Liver (tissue), 9 donors: Measurements from ENCODE around the gene FGF14. TPM values are rescaled to one million over a fixed set of nuclear protein-coding genes. Genes with fewer than 3 reads are reported as not detected.
A peak's percentile ranks its signal among the peaks of the same experiment; 100 is the strongest.

Experiments used
- DNase-seq: peaks from one replicate; pipeline ENCODE4 v3.0.0-alpha.2; 2017; ENCODE audit warnings: low spot score
- H3K27ac ChIP-seq, 2 donors: one replicate each; pipeline ENCODE4 v1.7.0; 2013; ENCODE audit warnings: inconsistent platforms in 2 of 2, low read length in 2 of 2, control low read depth in 1 of 2, low read depth in 1 of 2, mild to moderate bottlenecking in 1 of 2
- H3K27me3 ChIP-seq, 4 donors: one replicate each; pipeline versions ENCODE4 v1.6.1 to v1.7.0; 2013; ENCODE audit warnings: low read length in 3 of 4, inconsistent platforms in 1 of 4, mild to moderate bottlenecking in 1 of 4, moderate library complexity in 1 of 4; ENCODE audit not compliant: control insufficient read depth in 4 of 4, insufficient read depth in 4 of 4
- H3K36me3 ChIP-seq, 4 donors: one replicate each; pipeline versions ENCODE4 v1.6.1 to v1.7.0; 2013; ENCODE audit warnings: low read length in 3 of 4, mild to moderate bottlenecking in 3 of 4, low read depth in 1 of 4, moderate library complexity in 1 of 4; ENCODE audit not compliant: control insufficient read depth in 4 of 4, insufficient read depth in 3 of 4
- H3K4me1 ChIP-seq, 4 donors: one replicate each; pipeline versions ENCODE4 v1.6.1 to v1.7.0; 2013; ENCODE audit warnings: low read length in 3 of 4, mild to moderate bottlenecking in 3 of 4, moderate library complexity in 1 of 4; ENCODE audit not compliant: control insufficient read depth in 4 of 4, insufficient read depth in 4 of 4
- H3K4me3 ChIP-seq, 3 donors: one replicate each; pipeline versions ENCODE4 v1.6.1 to v1.7.0; 2013; ENCODE audit warnings: low read length in 3 of 3, control low read depth in 1 of 3, low read depth in 1 of 3, mild to moderate bottlenecking in 1 of 3
- H3K9ac ChIP-seq, 2 donors: one replicate each; pipeline ENCODE4 v1.7.0; 2013; ENCODE audit warnings: low read length in 2 of 2, mild to moderate bottlenecking in 2 of 2, moderate library complexity in 2 of 2, control low read depth in 1 of 2, low read depth in 1 of 2
- H3K9me3 ChIP-seq, 4 donors: one replicate each; pipeline versions ENCODE4 v1.6.1 to v1.7.0; 2013; ENCODE audit warnings: low read length in 3 of 4; ENCODE audit not compliant: control insufficient read depth in 4 of 4
- ATF3 ChIP-seq: IDR thresholded peaks from 2 replicates; pipeline ENCODE4 v1.6.1; 2016; ENCODE audit warnings: antibody characterized with exemption
- CTCF ChIP-seq: fragments of 150-350 bp; IDR thresholded peaks from 2 replicates; pipeline ENCODE4 v1.5.1; 2017; ENCODE audit warnings: improper control_type of control experiment, low read depth, low read length; ENCODE audit not compliant: missing input control
- EGR1 ChIP-seq, 2 donors: IDR thresholded peaks; 2 replicates each; pipeline ENCODE4 v1.6.1; 2016 to 2018; ENCODE audit warnings: antibody characterized with exemption in 2 of 2, low read depth in 2 of 2
- FOXA1 ChIP-seq: IDR thresholded peaks from 2 replicates; pipeline ENCODE4 v1.6.1; 2016; ENCODE audit warnings: antibody characterized with exemption
- FOXA2 ChIP-seq: IDR thresholded peaks from 2 replicates; pipeline ENCODE4 v1.6.1; 2016; ENCODE audit warnings: antibody characterized with exemption
- GABPA ChIP-seq, 2 donors: IDR thresholded peaks in 1 of 2; conservative IDR thresholded peaks in 1 of 2; 2 replicates each; pipeline ENCODE4 v1.6.1; 2016; ENCODE audit warnings: antibody characterized with exemption in 2 of 2, mild to moderate bottlenecking in 1 of 2, moderate library complexity in 1 of 2
- HNF4G ChIP-seq: IDR thresholded peaks from 2 replicates; pipeline ENCODE4 v1.6.1; 2016; ENCODE audit warnings: antibody characterized with exemption
- JUND ChIP-seq, 2 donors: IDR thresholded peaks; 2 replicates each; pipeline ENCODE4 v1.6.1; 2016; ENCODE audit warnings: antibody characterized with exemption in 2 of 2
- MAX ChIP-seq: IDR thresholded peaks from 2 replicates; pipeline ENCODE4 v1.6.1; 2016; ENCODE audit warnings: antibody characterized with exemption
- NR2F2 ChIP-seq: IDR thresholded peaks from 2 replicates; pipeline ENCODE4 v1.6.1; 2016; ENCODE audit warnings: antibody characterized with exemption
- RAD21 ChIP-seq, 2 donors: IDR thresholded peaks; 2 replicates each; pipeline ENCODE4 v1.6.1; 2016; ENCODE audit warnings: antibody characterized with exemption in 2 of 2, mild to moderate bottlenecking in 2 of 2
- REST ChIP-seq: IDR thresholded peaks from 2 replicates; pipeline ENCODE4 v1.6.1; 2016; ENCODE audit warnings: antibody characterized with exemption, mild to moderate bottlenecking
- RXRA ChIP-seq, 2 donors: IDR thresholded peaks; 2 replicates each; pipeline ENCODE4 v1.6.1; 2017 to 2018; ENCODE audit warnings: antibody characterized with exemption in 2 of 2, mild to moderate bottlenecking in 1 of 2
- SP1 ChIP-seq: IDR thresholded peaks from 2 replicates; pipeline ENCODE4 v1.6.1; 2018; ENCODE audit warnings: antibody characterized with exemption, mild to moderate bottlenecking
- TAF1 ChIP-seq: conservative IDR thresholded peaks from 2 replicates; pipeline ENCODE4 v1.6.1; 2016; ENCODE audit warnings: antibody characterized with exemption, mild to moderate bottlenecking
- YY1 ChIP-seq: IDR thresholded peaks from 2 replicates; pipeline ENCODE4 v1.6.1; 2016; ENCODE audit warnings: antibody characterized with exemption, mild to moderate bottlenecking
- ZBTB33 ChIP-seq: IDR thresholded peaks from 2 replicates; pipeline ENCODE4 v1.6.1; 2016; ENCODE audit warnings: antibody characterized with exemption
- WGBS: extraction: QIAGEN DNeasy Blood & Tissue Kit; methylation state at CpG from one replicate; pipeline ENCODE4 v1.1.7; 2013; 5-methylcytosine and 5-hydroxymethylcytosine counted together
- polyA plus RNA-seq, 2 donors: library from polyadenylated mRNA; stranded (reverse) in 1 of 2; unstranded in 1 of 2; fragments of 200-250 nt in 1 of 2; fragments of >200 nt in 1 of 2; fragmentation: Nextera tagmentation in 1 of 2; extraction: Ambion mirVana in 1 of 2; gene quantifications; one replicate each; pipeline versions ENCODE4 v1.2.1 to v1.2.3, GENCODE V29; 2013 to 2015
- total RNA-seq, 2 donors: library from RNA; depleted of rRNA; stranded (reverse); fragments of >200 nt; gene quantifications; one replicate each; pipeline ENCODE4 v1.2.3, GENCODE V29; 2014
- donor health status: healthy.
- donor health status: healthy.
- donor health status: healthy.
- donor health status: healthy.
- donor health status: healthy.

Gene FGF14
- total and polyA plus RNA-seq, 4 donors, result 0.05 to 3.3 (median 1.0) TPM

- no peak overlapping the region for H3K9ac ChIP-seq
- H3K4me3 ChIP-seq, result peak overlapping the region in 1 of 3 donors; percentile 55
- H3K27ac ChIP-seq, result no peak overlapping the region
- H3K4me1 ChIP-seq, result peaks cover 8 to 24% (median 12%) of the 10 kb centered on the region in 4 donors
- no peak for DNase-seq
- H3K27me3 ChIP-seq, result peaks cover 0 to 17% (median 5%) of the 10 kb centered on the region in 4 donors
- TF ChIP-seq JUND (IDR thresholded peaks at IDR 0.05), result no peak
- TF ChIP-seq SP1, result no peak
- no peak for TF ChIP-seq RAD21 (IDR thresholded peaks at IDR 0.05)
- TF ChIP-seq FOXA1, result no peak
- no peak for TF ChIP-seq MAX
- no peak for TF ChIP-seq CTCF
- TF ChIP-seq GABPA (IDR thresholded peaks at IDR 0.05 in 1 of 2, conservative IDR thresholded peaks at IDR 0.05 in 1 of 2), result no peak
- TF ChIP-seq FOXA2, result no peak
- no peak for TF ChIP-seq EGR1 (IDR thresholded peaks at IDR 0.05; ENCODE audit: low read depth in 2 of 2)
- TF ChIP-seq ATF3, result no peak
- no peak for TF ChIP-seq REST
- TF ChIP-seq TAF1, result no peak
- TF ChIP-seq HNF4G, result no peak
- TF ChIP-seq NR2F2, result no peak
- no peak for TF ChIP-seq YY1
- no peaks in the 10 kb centered on the region for H3K36me3 ChIP-seq
- no peaks in the 10 kb centered on the region for H3K9me3 ChIP-seq
- 4% methylated on average over 16 of the region's 16 CpGs for WGBS
Measured at GRCh38 chr13:101917475-101917810, 484.4 kb downstream of the FGF14 start.

- DNase-seq, result no peak
- Histone ChIP-seq H3K9me3 (no peaks in the 10 kb centered on the region), H3K9ac (no peak overlapping the region), H3K4me3 (peak overlapping the region in 1 of 3 donors; percentile 55), H3K36me3 (no peaks in the 10 kb centered on the region), H3K4me1 (peaks cover 8 to 24% (median 12%) of the 10 kb centered on the region in 4 donors), H3K27ac (no peak overlapping the region), H3K27me3 (peaks cover 0 to 17% (median 3%) of the 10 kb centered on the region in 4 donors)
- WGBS, result 4% methylated on average over 73 of the region's 73 CpGs
- TF ChIP-seq RXRA (IDR thresholded peaks at IDR 0.05) (no peak), ZBTB33 (no peak), ATF3 (no peak), YY1 (no peak), GABPA (IDR thresholded peaks at IDR 0.05 in 1 of 2, conservative IDR thresholded peaks at IDR 0.05 in 1 of 2) (no peak), EGR1 (IDR thresholded peaks at IDR 0.05; ENCODE audit: low read depth in 2 of 2) (no peak)
Measured at GRCh38 chr13:101916775-101917474, 484.9 kb downstream of the FGF14 start.
